ENCODE results near the gene ANTXR1. TPM values are rescaled to one million over a fixed set of nuclear protein-coding genes. Genes with fewer than 3 reads are reported as not detected.

Gene ANTXR1
- total RNA-seq, 1 donor from 2014 or later = 69.5 TPM

- no peak for DNase-seq (ENCODE audit: extremely low spot score, unreplicated experiment)
- no peaks in the 10 kb centered on the region for H3K4me1 Mint-ChIP-seq (ENCODE audit: unreplicated experiment)
- H3K4me3 Mint-ChIP-seq = no peak overlapping the region
- H3K9me3 Mint-ChIP-seq = no peaks in the 10 kb centered on the region
- H3K36me3 Mint-ChIP-seq = peaks cover 40% of the 10 kb centered on the region
- TF ChIP-seq CTCF (conservative IDR thresholded peaks at IDR 0.05) = no peak
- H3K27me3 Mint-ChIP-seq = no peaks in the 10 kb centered on the region
- no peak overlapping the region for H3K27ac Mint-ChIP-seq
Observed at GRCh38 chr2:69097148-69097610, 84.2 kb downstream of the ANTXR1 start.

GRCh38 chr2:69097891-69098655 lies 85.1 kb downstream of the ANTXR1 start:
- TF ChIP-seq CTCF (conservative IDR thresholded peaks at IDR 0.05) = no peak
- Mint-ChIP-seq H3K27ac (no peak overlapping the region), H3K9me3 (no peaks in the 10 kb centered on the region), H3K36me3 (peaks cover 45% of the 10 kb centered on the region), H3K27me3 (no peaks in the 10 kb centered on the region), H3K4me3 (no peak overlapping the region), H3K4me1 (ENCODE audit: unreplicated experiment) (no peaks in the 10 kb centered on the region)
- DNase-seq (ENCODE audit: extremely low spot score, unreplicated experiment) = no peak

DNA sequence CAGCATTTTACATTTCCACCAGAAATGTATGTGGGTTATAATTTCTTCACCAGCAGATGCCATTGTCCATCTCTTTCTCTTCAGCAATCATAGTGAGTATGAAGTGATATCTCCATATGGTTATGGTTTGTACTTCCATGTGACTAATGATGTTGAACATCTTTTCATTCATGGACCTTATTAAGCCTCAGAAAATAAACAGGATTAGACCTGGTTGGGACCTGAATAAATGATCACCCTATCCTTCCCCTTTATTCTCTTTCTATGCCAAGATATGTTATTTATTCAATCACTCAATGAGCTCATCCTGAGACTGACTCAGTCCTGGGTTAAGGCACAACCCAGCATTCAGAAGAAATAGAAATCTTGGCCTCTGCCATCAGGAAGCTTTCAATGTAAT lies 86.6 kb downstream of the ANTXR1 start:
- DNase-seq (ENCODE audit: extremely low spot score, unreplicated experiment) = no peak
- Mint-ChIP-seq H3K9me3 (no peaks in the 10 kb centered on the region), H3K27me3 (no peaks in the 10 kb centered on the region), H3K4me1 (ENCODE audit: unreplicated experiment) (no peaks in the 10 kb centered on the region), H3K36me3 (peaks cover 45% of the 10 kb centered on the region), H3K4me3 (no peak overlapping the region), H3K27ac (no peak overlapping the region)
- TF ChIP-seq CTCF (conservative IDR thresholded peaks at IDR 0.05) = no peak

GRCh38 chr2:69100220-69100723 lies 87.3 kb downstream of the ANTXR1 start:
- no peak for DNase-seq (ENCODE audit: extremely low spot score, unreplicated experiment)
- Mint-ChIP-seq H3K9me3 (no peaks in the 10 kb centered on the region), H3K27me3 (no peaks in the 10 kb centered on the region), H3K36me3 (peaks cover 41% of the 10 kb centered on the region), H3K4me1 (ENCODE audit: unreplicated experiment) (no peaks in the 10 kb centered on the region), H3K4me3 (no peak overlapping the region), H3K27ac (no peak overlapping the region)
- TF ChIP-seq CTCF (conservative IDR thresholded peaks at IDR 0.05) = no peak

- H3K36me3 Mint-ChIP-seq = peaks cover 37% of the 10 kb centered on the region
- no peak overlapping the region for H3K27ac Mint-ChIP-seq
- H3K4me3 Mint-ChIP-seq = no peak overlapping the region
Observed at GRCh38 chr2:69102041-69102593, 89.1 kb downstream of the ANTXR1 start.

More at GRCh38 chr2:69102041-69102593, 89.1 kb downstream of the ANTXR1 start:
- H3K27me3 Mint-ChIP-seq = no peaks in the 10 kb centered on the region
- no peaks in the 10 kb centered on the region for H3K9me3 Mint-ChIP-seq
- no peak for DNase-seq (ENCODE audit: extremely low spot score, unreplicated experiment)
- no peak for TF ChIP-seq CTCF (conservative IDR thresholded peaks at IDR 0.05)
- no peaks in the 10 kb centered on the region for H3K4me1 Mint-ChIP-seq (ENCODE audit: unreplicated experiment)

Data from type B pancreatic cell (in vitro differentiated cells).